Keratinocyte (primary cell): Measurements from ENCODE around the gene MAP1LC3A. TPM values are rescaled to one million over a fixed set of nuclear protein-coding genes. Genes with fewer than 3 reads are reported as not detected.

ENCODE experiments used
- DNase-seq: peaks from one replicate; pipeline ENCODE4 v3.0.0-alpha.2; 2011; ENCODE audit warnings: low read depth, missing footprints, low spot score
- FAIRE-seq: peaks from 2 replicates; lab custom pipeline; 2011; peaks lifted over from hg19 to GRCh38; lab: Jason Lieb, UNC
- H2AFZ ChIP-seq: 2 replicates; pipeline ENCODE4 v1.6.0; 2012; ENCODE audit warnings: low read length, control low read depth, inconsistent platforms; ENCODE audit not compliant: control insufficient read depth
- H3K27ac ChIP-seq: 2 replicates; pipeline ENCODE4 v1.5.1; 2011; ENCODE audit warnings: low read length; ENCODE audit not compliant: control insufficient read depth, insufficient read depth
- H3K27me3 ChIP-seq: 3 replicates; pipeline ENCODE4 v1.6.0; 2011; ENCODE audit warnings: low read length; ENCODE audit not compliant: control insufficient read depth, insufficient read depth; ENCODE audit errors: extremely low read depth
- H3K36me3 ChIP-seq, 2 experiments: 2 replicates in 1 of 2; 3 replicates in 1 of 2; pipeline ENCODE4 v1.5.1; 2011; ENCODE audit warnings: low read length in 2 of 2, mild to moderate bottlenecking in 1 of 2; ENCODE audit not compliant: control insufficient read depth in 2 of 2, insufficient read depth in 2 of 2; ENCODE audit errors: extremely low read depth in 1 of 2
- H3K4me1 ChIP-seq: 3 replicates; pipeline ENCODE4 v1.5.1; 2011; ENCODE audit warnings: low read length; ENCODE audit not compliant: control insufficient read depth, insufficient read depth; ENCODE audit errors: extremely low read depth
- H3K4me2 ChIP-seq: 3 replicates; pipeline ENCODE4 v1.6.0; 2011; ENCODE audit warnings: low read depth, low read length; ENCODE audit not compliant: control insufficient read depth, insufficient read depth; ENCODE audit errors: extremely low read depth
- H3K4me3 ChIP-seq, 3 experiments: fragments of 200-600 bp in 1 of 3; sonication (generic) in 1 of 3; 2 replicates in 2 of 3; 3 replicates in 1 of 3; pipeline ENCODE4 v1.5.1; 2011 to 2016; ENCODE audit warnings: low read length in 3 of 3, mild to moderate bottlenecking in 3 of 3, control low read depth in 2 of 3, inconsistent platforms in 1 of 3, low read depth in 1 of 3, mixed read lengths in 1 of 3, mixed run types in 1 of 3, moderate library complexity in 1 of 3; ENCODE audit not compliant: control insufficient read depth in 2 of 3, insufficient read depth in 2 of 3; ENCODE audit errors: extremely low read depth in 1 of 3
- H3K79me2 ChIP-seq: 2 replicates; pipeline ENCODE4 v1.6.0; 2012; ENCODE audit warnings: low read length; ENCODE audit not compliant: control insufficient read depth, insufficient read depth
- H3K9ac ChIP-seq: 3 replicates; pipeline ENCODE4 v1.6.0; 2011; ENCODE audit warnings: low read length; ENCODE audit not compliant: control insufficient read depth, insufficient read depth; ENCODE audit errors: extremely low read depth
- H3K9me1 ChIP-seq: 3 replicates; pipeline ENCODE4 v1.6.0; 2011; ENCODE audit warnings: low read length; ENCODE audit not compliant: control insufficient read depth, insufficient read depth; ENCODE audit errors: extremely low read depth
- H3K9me3 ChIP-seq: 2 replicates; pipeline ENCODE4 v1.5.1; 2012; ENCODE audit warnings: low read depth, low read length; ENCODE audit not compliant: control insufficient read depth
- H4K20me1 ChIP-seq: 3 replicates; pipeline ENCODE4 v1.6.0; 2011; ENCODE audit warnings: low read length; ENCODE audit not compliant: control insufficient read depth, insufficient read depth; ENCODE audit errors: extremely low read depth
- CTCF ChIP-seq, 3 experiments: IDR thresholded peaks in 1 of 3; conservative IDR thresholded peaks in 1 of 3; optimal IDR thresholded peaks in 1 of 3; 2 replicates in 2 of 3; 3 replicates in 1 of 3; pipeline versions ENCODE3 to v1.5.1; 2011; ENCODE audit warnings: low read length in 3 of 3, mild to moderate bottlenecking in 3 of 3, moderate library complexity in 2 of 3, control low read depth in 1 of 3, inconsistent platforms in 1 of 3; ENCODE audit not compliant: insufficient read depth in 2 of 3; ENCODE audit errors: extremely low read depth in 1 of 3
- EZH2 ChIP-seq: IDR thresholded peaks from one replicate; pipeline ENCODE4 v1.6.1; 2012; ENCODE audit warnings: inconsistent platforms, mild to moderate bottlenecking, low read length, moderate library complexity
- dilution Hi-C: fragments of 300-500 bp; cut with MboI; formaldehyde crosslinking; loops from one replicate; pipeline ENCODE4 v1.7.0; 2020; ENCODE audit warnings: low sequenced_read_pairs; ENCODE audit not compliant: extremely low pct_ligation_motif_present
- polyA plus RNA-seq, 5 experiments: library from polyadenylated mRNA; depleted of rRNA in 3 of 5; stranded (reverse) in 3 of 5; stranded (forward) in 1 of 5; unstranded in 1 of 5; fragments of >200 nt; gene quantifications; 1 replicate in 1 of 5; 2 replicates in 3 of 5; 3 replicates in 1 of 5; pipeline versions ENCODE4 v1.2.1 to v1.2.3, GENCODE V29; 2011 to 2012; ENCODE audit warnings: missing spikeins in 2 of 5, low read depth in 1 of 5, low replicate concordance in 1 of 5

MAP1LC3A gene
- polyA plus RNA-seq, 1 donor (not counting 4 experiments of a cell fraction or from before 2014, with no cell fraction given) = 1.7 TPM

- dilution Hi-C loops = no loop called here
- Histone ChIP-seq H3K36me3 (peaks cover 0 to 2% of the 10 kb centered on the region in 2 experiments), H3K27me3 (no peaks in the 10 kb centered on the region), H3K4me1 (peaks cover 25% of the 10 kb centered on the region), H3K9me1 (peaks cover 2% of the 10 kb centered on the region), H3K27ac (no peak overlapping the region), H3K9me3 (no peaks in the 10 kb centered on the region), H3K9ac (no peak overlapping the region), H2AFZ (no peak overlapping the region), H3K79me2 (no peaks in the 10 kb centered on the region), H3K4me3 (no peak overlapping the region), H4K20me1 (no peaks in the 10 kb centered on the region), H3K4me2 (no peak overlapping the region)
- no peak for DNase-seq
- no peak for TF ChIP-seq EZH2
- TF ChIP-seq CTCF (optimal IDR thresholded peaks at IDR 0.05 in 1 of 3, IDR thresholded peaks at IDR 0.05 in 1 of 3, conservative IDR thresholded peaks at IDR 0.05 in 1 of 3; ENCODE audit: extremely low read depth in 1 of 3, insufficient read depth in 2 of 3, low read length in 3 of 3) = no peak
- no peak for FAIRE-seq
Measured at GRCh38 chr20:34581341-34582184, 23.0 kb downstream of the MAP1LC3A start.

GRCh38 chr20:34582221-34582620, 23.7 kb downstream of the MAP1LC3A start:
- dilution Hi-C loops = no loop called here
- H3K4me3 ChIP-seq = no peak overlapping the region
- FAIRE-seq (no peak), DNase-seq (no peak)
- peaks cover 2% of the 10 kb centered on the region for H3K9me1 ChIP-seq
- no peaks in the 10 kb centered on the region for H3K9me3 ChIP-seq
- no peaks in the 10 kb centered on the region for H4K20me1 ChIP-seq
- H3K36me3 ChIP-seq = peaks cover 0 to 2% of the 10 kb centered on the region in 2 experiments
- no peak overlapping the region for H3K9ac ChIP-seq
- H2AFZ ChIP-seq = no peak overlapping the region
- peaks cover 25% of the 10 kb centered on the region for H3K4me1 ChIP-seq
- no peak for TF ChIP-seq EZH2
- TF ChIP-seq CTCF (optimal IDR thresholded peaks at IDR 0.05 in 1 of 3, IDR thresholded peaks at IDR 0.05 in 1 of 3, conservative IDR thresholded peaks at IDR 0.05 in 1 of 3; ENCODE audit: extremely low read depth in 1 of 3, insufficient read depth in 2 of 3, low read length in 3 of 3) = no peak
- H3K27me3 ChIP-seq = no peaks in the 10 kb centered on the region
- no peak overlapping the region for H3K27ac ChIP-seq
- H3K79me2 ChIP-seq = no peaks in the 10 kb centered on the region
- H3K4me2 ChIP-seq = no peak overlapping the region
